CD4-positive, alpha-beta T cell treated with Interleukin-2 at 100 ng/mL for 4 hours (primary cell): ENCODE results near the gene CFAP69.
"Not testable (repeated sequence)": the region's sequence is repeated elsewhere in the genome, so short reads cannot be mapped to it uniquely, and the experiment has no call there.

Experiments
- DNase-seq: peaks from one replicate; pipeline ENCODE4 v3.0.0-alpha.2; 2020; ENCODE audit warnings: low spot score

CFAP69 gene

DNA sequence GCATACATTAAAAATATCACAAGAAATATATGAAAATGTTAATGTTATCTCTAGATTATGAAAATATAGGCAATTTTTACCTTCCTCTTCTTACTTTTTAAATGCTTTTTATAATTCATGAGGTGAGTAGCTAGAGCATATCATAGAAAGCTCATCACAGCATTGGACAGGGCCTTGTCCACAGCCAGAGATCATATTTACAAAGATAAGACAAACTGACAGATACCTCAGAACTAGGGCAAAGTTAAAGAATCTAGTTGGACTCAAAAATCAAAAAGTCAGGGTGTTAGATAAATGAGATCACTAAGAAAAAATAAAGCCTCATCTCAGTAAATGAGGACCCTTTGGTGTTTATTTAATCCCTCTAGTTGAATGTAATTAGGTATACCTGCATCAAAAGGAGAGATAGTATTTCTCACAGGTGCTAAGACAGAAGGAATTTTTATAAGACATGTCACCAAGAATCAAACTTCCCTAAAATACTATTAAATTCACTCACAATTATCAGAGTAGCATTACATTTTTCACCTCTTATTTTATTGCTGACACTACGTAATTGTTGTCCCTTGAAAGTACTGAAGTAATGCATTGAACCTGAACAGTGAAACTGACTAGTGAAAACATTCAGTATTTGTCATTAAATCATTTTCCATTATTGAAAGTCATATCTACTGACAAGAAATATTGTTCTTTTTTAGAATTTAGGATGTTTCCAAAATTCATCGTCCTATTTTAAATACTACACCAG, 25.6 kb downstream of the CFAP69 start:
- no peak for DNase-seq

DNA sequence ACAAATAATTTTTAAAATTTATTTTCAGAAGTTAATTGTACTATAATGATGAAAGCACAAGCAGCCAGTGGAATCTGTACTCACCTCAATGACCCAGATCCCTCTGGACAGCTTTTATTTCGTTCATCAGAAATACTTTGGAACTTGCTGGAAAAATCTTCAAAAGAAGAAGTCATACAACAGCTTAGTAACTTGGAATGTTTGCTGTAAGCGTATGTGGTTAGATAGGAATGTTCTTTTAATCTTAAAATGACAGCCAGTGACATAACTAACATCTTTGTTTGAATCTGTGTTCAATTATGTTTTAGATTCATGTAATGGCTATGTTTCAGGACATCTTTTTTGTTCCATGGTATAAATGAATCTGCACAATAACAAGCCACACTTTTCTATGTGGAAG, 26.8 kb downstream of the CFAP69 start:
- DNase-seq, result no peak

DNA sequence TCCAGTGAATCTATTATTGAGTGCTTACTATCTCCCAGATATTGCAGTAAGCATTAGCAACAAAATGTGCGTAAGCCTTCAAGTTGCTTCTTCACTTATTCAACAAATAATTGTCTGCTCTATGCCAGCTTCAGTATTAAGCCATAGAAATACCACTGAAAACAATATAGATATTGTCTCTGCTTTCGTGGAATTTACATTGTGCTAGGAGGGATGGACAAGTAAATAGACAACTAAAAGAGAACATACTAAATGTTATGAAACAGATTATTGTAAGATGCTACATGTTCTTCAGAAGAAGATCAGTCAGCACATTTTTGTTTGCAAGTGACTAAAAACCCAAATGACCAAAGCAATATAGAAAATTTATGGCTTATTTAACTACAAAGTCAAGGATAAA, 27.3 kb downstream of the CFAP69 start:
- DNase-seq, result no peak

DNA sequence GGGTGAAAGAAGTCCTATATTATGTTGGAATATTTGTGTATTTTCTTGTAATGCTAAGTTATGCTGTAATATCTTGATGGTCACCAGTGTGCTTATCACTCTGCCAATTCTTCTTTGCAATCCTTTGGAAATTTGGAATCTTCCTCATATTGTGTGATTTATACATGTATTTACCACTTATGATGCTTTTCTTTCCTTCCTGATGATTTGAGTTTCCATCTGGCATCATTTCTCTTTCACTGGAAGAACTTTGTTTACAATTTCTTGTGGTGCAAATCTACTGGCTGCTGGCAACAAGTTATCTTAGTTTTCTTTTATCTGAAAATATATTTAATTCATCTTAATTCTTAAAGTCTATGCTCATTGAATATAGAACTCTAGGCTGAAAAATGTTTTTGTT, 29.2 kb downstream of the CFAP69 start:
- DNase-seq, result no peak

DNA sequence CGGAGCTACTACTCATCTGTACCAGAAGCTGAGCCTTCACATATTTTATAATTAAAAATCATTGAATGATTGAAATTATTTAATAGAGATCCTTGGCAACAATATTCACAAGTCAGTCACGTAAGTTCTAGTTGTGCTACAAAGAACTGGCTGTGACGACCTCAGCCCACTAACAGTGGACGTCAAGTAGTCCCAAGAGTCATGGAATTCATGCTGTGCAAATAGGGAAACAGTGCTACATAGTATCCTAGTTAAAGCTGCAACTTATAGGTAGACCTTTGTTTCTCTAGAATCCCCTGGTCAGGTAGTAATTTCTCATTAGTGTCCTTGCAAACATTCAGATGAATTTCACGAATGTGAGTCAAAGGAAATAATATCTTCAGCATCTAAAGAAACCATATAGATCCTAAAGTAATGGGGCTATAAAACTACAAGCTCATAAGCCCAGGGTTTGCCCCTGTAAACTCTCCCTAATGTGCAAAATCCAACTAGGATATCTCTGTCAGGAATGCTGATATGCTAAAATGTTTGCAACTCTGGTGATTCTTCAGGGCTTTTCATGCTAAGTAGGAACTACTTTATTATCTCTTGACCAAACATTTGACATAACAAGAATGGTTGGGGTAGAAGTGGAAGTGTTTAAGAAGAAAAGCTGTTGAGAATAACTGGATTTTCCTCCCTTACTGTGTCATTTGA, 31.2 kb downstream of the CFAP69 start:
- no peak for DNase-seq

DNA sequence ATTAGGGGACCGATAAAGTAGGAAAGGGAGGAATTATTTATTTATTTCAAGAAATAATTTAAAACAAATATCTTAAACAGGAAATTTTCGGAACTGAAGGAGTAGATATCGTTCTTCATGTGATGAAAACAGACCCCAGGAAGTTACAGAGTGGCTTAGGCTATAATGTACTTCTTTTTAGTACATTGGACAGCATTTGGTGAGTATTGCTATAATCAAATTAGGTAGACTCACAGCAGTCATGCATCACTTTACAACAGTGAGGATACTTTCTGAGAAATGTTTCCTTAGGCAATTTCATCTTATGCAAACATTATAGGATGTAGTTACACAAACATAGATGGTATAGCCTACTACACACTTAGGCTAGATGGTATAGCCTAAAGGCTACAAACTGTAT, 43.2 kb downstream of the CFAP69 start:
- no peak for DNase-seq

DNA sequence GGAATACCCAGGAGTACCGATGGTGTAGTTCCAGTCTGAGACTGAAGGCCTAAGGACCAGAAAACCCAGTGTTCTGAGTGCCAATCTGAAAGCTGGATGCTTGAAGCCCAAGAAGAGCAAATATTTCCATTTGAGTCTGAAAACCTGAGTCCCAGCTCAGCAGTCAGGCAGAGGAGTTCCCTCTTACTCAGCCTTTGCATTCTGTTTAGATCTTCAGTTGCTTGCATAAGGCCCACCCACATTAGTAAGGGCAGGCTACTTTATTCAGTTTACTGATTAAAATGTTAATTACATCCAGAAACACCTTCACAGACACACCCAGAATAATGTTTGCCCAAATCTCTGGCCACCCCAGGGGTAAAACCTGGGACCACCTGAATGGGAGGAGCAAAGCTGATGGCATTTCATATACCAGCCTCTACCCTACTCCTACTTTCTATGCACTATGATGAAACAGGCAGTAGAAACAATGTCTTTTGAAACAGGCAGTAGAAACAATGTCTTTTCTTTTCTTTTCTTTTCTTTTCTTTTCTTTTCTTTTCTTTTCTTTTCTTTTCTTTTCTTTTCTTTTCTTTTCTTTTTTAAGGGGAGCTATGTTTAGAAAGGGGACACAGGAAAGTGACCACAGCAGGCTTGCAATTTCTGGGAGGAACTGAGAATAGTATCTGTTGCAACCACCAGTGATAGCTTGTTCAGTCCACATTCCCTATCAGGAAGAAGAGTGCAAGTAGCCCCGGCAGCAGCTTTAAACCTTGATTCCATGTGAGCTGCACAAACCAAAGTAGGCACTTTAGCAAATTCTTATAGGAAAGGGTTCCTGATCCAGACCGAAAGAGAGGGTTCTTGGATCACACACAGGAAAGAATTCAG, 45.5 kb downstream of the CFAP69 start:
- DNase-seq, result no peak

DNA sequence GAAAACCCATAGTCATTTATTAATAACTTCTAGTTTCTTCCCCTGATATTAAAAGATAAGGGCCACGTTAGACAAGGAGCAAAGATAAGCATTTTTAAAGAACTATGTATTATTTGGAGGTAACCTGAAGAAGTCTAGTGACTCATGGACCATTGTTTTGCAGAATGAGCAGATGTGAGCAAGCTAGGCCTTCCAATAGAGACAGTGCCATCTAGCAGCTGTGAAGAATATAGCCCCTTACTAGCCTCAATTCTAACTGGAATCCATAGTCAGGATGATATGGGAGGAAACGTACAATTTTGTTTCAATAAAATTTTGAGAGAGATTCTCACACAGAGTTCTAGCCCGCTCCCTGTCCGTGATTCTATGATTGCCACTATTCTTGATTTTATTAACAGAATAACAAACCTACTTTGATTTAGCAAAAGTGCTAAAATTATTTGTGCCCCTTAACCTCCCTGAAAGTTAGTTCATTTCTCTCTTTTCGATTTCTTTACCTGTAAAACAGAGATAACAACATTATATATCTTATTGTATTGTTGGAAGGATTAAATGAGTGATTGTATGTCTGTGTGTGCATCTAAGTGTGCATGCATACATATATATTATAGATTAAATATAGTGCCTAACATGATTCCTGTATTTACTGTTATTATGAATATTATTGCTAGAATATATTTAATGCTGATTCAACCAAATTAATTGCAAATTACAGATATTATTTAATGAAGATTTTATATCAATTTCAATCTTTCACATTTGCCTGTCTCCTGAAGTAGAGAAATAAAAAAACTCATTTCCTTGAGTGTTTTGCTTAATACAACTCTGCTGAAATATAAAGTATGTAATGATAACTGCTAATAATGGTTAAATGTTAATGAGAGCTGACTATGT, 53.4 kb downstream of the CFAP69 start:
- peak; percentile 20 for DNase-seq

DNA sequence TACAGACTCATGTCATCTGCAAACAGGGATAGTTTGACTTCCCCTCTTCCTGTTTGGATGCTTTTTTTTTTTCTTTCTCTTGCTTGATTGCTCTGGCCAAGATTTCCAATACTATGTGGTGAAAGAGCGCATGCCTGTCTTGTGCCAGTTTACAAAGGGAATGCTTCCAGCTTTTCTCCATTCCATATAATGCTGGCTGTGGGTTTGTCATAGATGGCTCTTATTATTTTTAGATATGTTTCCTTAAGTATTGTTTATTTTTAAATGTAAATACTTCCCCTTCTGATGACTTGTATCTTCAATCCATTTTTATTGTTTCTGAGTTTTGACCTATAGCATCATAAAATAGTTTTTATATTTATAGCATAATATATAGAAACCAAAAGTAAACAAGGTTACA, 58.3 kb downstream of the CFAP69 start:
- DNase-seq, result no peak

DNA sequence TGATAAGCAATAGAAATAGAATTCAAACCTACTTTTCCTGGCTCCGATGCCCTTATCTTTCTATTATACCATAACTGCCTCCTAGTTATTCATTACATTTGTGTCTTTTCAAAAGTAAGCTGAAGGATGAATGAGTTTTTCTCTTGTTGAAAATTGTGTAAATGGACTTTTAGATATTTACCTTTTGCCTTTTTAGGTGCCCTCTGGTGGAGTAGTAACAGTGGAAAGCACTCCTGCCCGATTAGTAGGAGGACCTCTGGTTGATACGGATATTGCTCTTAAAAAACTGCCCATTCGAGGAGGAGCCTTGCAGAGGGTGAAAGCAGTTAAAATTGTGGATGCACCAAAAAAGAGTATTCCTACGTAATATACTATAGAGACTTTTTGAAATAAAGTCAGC, 64.9 kb downstream of the CFAP69 start:
- no peak for DNase-seq

DNA sequence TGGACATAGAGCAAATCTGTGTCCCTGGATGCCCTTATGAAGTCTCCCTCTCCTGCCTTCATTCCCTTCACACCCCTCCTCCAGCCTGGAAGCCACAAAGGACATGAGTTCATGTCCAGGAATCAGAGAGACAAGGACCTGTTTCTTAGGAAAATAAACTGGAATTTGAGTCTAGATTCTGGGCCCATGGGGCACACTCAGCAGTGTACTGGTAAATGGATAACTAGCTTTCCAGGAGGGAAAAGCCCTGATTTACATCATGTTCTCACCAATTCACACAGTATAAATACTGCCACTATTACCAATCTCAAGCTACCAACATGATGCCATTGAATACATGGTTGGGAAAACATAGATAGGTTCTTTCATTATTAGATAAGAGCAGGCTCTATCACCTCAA, 66.2 kb downstream of the CFAP69 start:
- no peak for DNase-seq

DNA sequence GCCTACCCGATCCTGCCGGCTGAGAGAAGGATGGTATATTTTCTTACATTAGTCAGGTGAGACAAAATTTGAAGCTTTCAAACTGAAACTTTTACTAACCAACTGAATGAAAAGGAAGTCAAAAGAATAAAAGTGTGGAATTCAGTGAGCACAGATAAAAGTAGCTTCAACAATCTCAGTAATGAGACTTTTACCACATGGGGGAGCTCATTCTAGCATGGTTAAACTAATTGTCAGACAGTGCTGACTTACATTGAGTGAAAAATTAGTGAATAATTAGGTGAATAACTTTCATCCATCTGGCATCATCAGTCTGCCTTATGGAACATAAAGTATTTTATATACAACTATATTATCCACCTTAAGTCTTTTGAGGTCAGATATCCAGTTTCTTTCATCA, 67.8 kb downstream of the CFAP69 start:
- DNase-seq, result no peak

DNA sequence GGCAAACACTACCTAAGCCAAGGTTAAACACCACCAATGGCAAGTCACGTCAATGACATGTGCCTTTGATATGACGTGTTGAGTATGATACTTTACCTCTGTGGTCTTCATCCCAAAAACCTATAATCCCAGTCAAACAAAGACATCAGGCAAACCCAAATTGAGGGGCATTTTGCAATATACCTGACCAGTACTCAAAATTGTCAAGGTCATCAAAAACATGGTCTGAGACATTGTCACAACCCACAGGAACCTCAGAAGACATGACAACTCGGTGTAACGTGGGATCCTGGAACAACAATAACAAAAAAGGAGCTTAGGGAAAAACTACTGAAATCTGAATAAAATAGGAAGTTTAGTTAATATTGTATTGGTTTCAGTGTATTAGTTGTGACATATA, 68.9 kb downstream of the CFAP69 start:
- DNase-seq, result no peak

DNA sequence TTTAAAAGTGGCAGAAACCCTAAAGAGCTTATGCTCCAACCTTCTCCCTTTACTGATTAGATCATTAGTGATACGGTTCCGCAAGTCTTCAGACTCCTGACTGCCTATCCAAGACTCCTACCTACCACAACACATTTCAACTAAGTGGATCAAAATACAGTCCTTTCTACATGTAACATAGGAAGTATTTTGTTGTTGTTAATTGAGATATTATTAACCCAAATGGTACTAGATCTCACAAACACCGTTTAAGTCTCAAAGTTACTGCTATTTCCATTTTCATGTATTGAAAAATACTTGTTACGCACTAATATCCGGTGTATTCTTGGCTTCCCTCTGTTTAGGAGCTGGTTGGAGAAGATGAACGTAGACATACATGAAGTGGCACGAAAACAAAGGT, 75.0 kb downstream of the CFAP69 start:
- DNase-seq, result no peak

DNA sequence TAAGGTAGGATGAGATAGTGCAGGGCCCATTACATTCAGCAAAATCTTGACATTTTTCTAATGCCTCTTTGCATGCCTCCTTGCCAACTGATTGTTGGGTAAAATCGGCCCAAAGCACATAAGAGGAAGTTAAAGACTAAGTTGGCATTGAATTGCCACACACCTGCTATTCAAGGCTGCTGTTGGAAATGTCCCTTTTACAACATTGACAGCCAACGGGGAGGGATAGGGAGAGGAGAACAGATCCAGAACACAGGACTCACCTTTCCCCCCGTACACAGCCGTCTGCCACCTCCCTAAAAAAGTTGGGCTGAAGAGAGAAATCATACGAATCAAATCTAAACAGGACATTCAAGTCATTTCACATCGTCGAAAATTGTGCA, 75.4 kb downstream of the CFAP69 start:
- DNase-seq, result no peak

DNA sequence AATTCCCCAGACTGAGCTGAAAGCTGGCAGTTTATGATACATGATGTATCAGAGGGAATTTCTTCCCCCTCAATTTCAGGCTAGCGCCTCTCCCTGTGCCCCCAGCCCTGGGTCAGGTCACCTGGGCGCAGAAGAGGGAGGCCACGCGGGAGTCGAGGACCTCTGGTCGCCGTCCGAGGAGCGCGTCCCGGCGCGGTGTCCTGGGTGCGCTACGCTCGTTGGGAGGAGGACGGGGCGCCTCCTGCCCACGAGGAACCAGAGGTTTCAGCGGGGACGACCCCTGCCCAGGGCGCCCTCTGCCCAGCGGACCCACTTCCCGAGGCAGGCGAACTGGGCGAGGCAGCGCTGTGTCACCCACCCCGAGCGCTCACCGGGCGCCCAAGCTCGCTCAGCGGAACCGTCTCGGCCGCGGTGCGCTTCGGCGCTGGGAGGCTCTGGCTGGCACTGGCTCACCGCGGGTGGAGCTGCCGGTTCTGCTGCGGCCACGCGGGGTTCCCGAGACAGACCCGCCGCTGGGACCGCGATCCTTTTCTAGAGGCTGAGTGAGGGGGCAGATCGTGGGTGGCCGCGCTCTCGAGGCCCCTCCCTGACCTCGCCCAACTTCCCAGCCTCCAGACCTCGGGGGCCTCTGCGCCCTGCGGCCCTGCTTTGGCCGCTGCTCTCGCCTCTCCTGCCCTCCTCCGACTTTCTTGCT, 76.0 kb downstream of the CFAP69 start, which contains the start of gene FAM237B:
Gene FAM237B, minus strand, starts transcription at position 504 of the 694 bp plus-strand sequence. CDS start 1,556 bp downstream, outside the sequence.
- DNase-seq, result no peak

DNA sequence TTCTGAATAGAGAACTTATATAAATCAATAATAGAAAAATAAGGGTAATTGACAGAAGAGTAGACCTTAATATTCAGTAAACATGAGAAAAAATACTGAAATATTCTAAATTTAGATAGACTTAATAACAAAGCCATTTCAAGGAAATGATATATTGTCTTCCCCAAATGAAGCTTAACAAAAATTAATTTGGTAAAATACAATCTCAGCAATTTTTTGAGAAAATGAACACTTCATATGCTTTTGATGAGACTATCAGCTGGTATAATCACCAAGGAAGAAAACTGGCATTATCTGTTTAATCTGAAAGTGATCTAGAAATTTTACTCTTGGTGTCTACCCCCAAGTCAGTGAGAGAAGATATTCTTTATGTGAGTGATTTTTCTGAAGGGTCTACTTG, 77.9 kb downstream of the CFAP69 start:
- DNase-seq, result no peak

DNA sequence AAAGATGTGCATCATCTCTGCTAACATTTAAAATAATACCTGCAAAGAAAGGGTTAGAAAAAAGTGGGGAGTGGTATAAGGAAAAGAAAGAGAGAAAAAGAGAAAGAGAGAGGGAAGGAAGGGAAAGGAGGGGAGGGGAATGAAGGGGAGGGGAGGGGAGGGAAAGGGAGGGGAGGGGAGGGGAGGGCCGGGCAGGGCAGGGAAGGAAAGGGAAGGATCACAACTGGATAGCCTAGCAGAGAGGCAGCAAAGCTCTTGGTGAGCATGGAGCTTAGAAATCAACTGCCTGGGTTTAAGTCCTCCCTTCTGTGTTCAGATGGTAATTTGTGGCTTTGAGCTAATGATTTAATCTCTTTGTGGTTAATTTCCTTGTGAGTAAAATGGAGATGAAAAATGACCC, 81.5 kb downstream of the CFAP69 start:
- DNase-seq, result no peak

DNA sequence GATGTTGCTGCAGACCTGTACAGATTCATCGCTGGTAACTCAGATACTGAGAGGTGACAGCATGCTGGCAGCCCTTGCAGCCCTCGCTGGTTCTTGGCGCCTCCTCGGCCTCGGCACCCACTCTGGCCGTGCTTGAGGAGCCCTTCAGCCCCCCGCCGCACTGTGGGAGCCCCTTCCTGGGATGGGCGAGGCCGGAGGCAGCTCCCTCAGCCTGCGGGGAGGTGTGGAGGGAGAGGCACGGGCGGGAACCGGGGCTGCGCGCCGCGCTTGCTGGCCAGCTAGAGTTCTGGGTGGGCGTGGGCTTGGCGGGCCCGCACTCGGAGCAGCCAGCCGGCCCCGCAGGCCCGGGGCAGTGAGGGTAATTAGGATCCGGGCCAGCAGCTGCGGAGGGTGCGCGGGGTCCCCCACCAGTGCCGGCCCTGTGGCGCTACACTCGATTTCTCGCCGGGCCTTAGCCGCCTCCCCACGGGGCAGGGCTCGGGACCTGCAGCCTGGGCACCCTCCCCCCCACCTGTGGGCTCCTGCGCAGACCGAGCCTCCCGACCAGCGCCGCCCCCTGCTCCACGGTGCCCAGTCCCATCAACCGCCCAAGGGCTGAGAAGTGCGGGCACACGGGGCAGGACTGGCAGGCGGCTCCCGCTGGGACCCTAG, 89.3 kb downstream of the CFAP69 start:
- DNase-seq, result no peak

DNA sequence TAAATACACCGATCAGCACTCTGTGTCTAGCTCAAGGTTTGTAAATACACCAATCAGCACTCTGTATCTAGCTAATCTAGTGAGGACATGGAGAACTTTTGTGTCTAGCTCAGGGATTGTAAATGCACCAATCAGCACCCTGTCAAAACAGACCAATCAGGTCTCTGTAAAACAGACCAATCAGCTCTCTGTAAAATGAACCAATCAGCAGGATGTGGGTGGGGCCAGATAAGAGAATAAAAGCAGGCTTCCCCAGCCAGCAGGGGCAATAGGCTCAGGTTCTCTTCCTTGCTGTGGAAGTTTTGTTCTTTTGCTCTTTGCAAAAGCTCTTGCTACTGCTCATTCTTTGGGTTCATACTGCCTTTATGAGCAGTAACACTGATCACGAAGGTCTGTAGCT, 90.0 kb downstream of the CFAP69 start:
- not testable (repeated sequence) for DNase-seq

DNA sequence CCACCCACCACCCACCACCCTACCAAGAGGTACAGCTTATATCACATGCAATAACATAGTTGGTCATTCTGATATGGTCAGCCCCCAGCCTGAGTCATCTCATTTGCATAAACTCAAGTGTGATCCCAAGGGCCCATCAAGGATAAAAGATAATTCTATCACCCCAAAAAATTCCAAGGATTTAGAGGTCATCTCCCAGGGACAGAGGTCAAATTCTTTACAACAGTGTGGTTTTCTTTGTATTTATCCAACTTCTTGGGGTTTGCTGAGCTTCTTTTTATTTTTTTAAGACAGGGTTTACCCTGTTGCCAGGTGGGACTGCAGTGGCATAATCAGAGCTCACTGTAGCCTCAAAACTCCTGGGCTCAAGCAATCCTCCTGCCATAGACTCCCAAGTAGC, 92.1 kb downstream of the CFAP69 start:
- DNase-seq, result no peak
